ENCODE data around the gene VSIG10L2. TPM values are rescaled to one million over a fixed set of nuclear protein-coding genes. Genes with fewer than 3 reads are reported as not detected.
A peak's percentile ranks its signal among the peaks of the same experiment; 100 is the strongest.

VSIG10L2 gene
- total RNA-seq, 2 experiments from 2014 or later: not detected

GRCh38 chr11:125940145-125940544, 5.7 kb upstream of the VSIG10L2 start:
- Mint-ChIP-seq H3K27ac (no peak overlapping the region), H3K36me3 (ENCODE audit: low read depth) (no peaks in the 10 kb centered on the region), H3K4me3 (no peak overlapping the region), H3K27me3 (no peaks in the 10 kb centered on the region), H3K4me1 (ENCODE audit: low read depth) (peaks cover 7% of the 10 kb centered on the region), H3K9me3 (no peaks in the 10 kb centered on the region)
- POLR2A ChIA-PET: no interaction called here
- TF ChIP-seq, protein P1, sequence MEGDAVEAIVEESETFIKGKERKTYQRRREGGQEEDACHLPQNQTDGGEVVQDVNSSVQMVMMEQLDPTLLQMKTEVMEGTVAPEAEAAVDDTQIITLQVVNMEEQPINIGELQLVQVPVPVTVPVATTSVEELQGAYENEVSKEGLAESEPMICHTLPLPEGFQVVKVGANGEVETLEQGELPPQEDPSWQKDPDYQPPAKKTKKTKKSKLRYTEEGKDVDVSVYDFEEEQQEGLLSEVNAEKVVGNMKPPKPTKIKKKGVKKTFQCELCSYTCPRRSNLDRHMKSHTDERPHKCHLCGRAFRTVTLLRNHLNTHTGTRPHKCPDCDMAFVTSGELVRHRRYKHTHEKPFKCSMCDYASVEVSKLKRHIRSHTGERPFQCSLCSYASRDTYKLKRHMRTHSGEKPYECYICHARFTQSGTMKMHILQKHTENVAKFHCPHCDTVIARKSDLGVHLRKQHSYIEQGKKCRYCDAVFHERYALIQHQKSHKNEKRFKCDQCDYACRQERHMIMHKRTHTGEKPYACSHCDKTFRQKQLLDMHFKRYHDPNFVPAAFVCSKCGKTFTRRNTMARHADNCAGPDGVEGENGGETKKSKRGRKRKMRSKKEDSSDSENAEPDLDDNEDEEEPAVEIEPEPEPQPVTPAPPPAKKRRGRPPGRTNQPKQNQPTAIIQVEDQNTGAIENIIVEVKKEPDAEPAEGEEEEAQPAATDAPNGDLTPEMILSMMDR (IDR thresholded peaks at IDR 0.05): no peak
- DNase-seq: no peak
- ATAC-seq: no peak
- CTCF ChIA-PET: interaction anchor here (0.7 to 2.9 kb wide), 3 partner anchors 62 to 255 kb away, joined by 4 to 14 read pairs (median 4); no protein-coding TSS in a partner anchor
- intact Hi-C loops (cut with micrococcal nuclease): no loop called here

- no peak for ATAC-seq
- ChIA-PET POLR2A (no interaction called here), CTCF (interaction anchor here (1.0 to 4.1 kb wide), 9 partner anchors 9 to 268 kb away, joined by 3 to 30 read pairs (median 4); no protein-coding TSS in a partner anchor)
- Mint-ChIP-seq H3K27me3 (no peaks in the 10 kb centered on the region), H3K36me3 (ENCODE audit: low read depth) (no peaks in the 10 kb centered on the region), H3K4me3 (no peak overlapping the region), H3K4me1 (ENCODE audit: low read depth) (peaks cover 7% of the 10 kb centered on the region), H3K9me3 (no peaks in the 10 kb centered on the region), H3K27ac (no peak overlapping the region)
- intact Hi-C loops (cut with micrococcal nuclease): no loop called here
- no peak for DNase-seq
- TF ChIP-seq, protein P1 (IDR thresholded peaks at IDR 0.05): no peak
Observed at GRCh38 chr11:125941267-125941618, 4.6 kb upstream of the VSIG10L2 start.

GRCh38 chr11:125941619-125942611, 3.9 kb upstream of the VSIG10L2 start:
- intact Hi-C loops (cut with micrococcal nuclease): no loop called here
- H3K4me3 Mint-ChIP-seq: no peak overlapping the region
- CTCF ChIA-PET: interaction anchor here (0.6 to 4.1 kb wide), 17 partner anchors 9 to 268 kb away, joined by 3 to 30 read pairs (median 4); no protein-coding TSS in a partner anchor
- H3K4me1 Mint-ChIP-seq (ENCODE audit: low read depth): peaks cover 7% of the 10 kb centered on the region
- H3K9me3 Mint-ChIP-seq: no peaks in the 10 kb centered on the region
- DNase-seq (peak; percentile 73), ATAC-seq (peak; percentile 89)
- H3K36me3 Mint-ChIP-seq (ENCODE audit: low read depth): no peaks in the 10 kb centered on the region
- H3K27ac Mint-ChIP-seq: no peak overlapping the region
- no peaks in the 10 kb centered on the region for H3K27me3 Mint-ChIP-seq
- TF ChIP-seq, protein P1 (IDR thresholded peaks at IDR 0.05): peak; percentile 72
- POLR2A ChIA-PET: no interaction called here

GRCh38 chr11:125942771-125943428, 2.9 kb upstream of the VSIG10L2 start:
- no peak for ATAC-seq
- Mint-ChIP-seq H3K9me3 (no peaks in the 10 kb centered on the region), H3K27me3 (peaks cover 2% of the 10 kb centered on the region), H3K4me1 (ENCODE audit: low read depth) (peaks cover 7% of the 10 kb centered on the region), H3K27ac (no peak overlapping the region), H3K4me3 (no peak overlapping the region), H3K36me3 (ENCODE audit: low read depth) (no peaks in the 10 kb centered on the region)
- POLR2A ChIA-PET: no interaction called here
- intact Hi-C loops (cut with micrococcal nuclease): no loop called here
- TF ChIP-seq, protein P1 (IDR thresholded peaks at IDR 0.05): no peak
- CTCF ChIA-PET: interaction anchor here (0.6 to 4.1 kb wide), 11 partner anchors 8 to 260 kb away, joined by 3 to 30 read pairs (median 3); no protein-coding TSS in a partner anchor
- DNase-seq: no peak
